Camera-type eye (tissue), 1 donor: ENCODE results near the gene GGTLC3. TPM values are rescaled to one million over a fixed set of nuclear protein-coding genes. Genes with fewer than 3 reads are reported as not detected.

Experiments
- total RNA-seq: library from RNA; depleted of rRNA; stranded (reverse); fragments of >200 nt; gene quantifications from one replicate; pipeline ENCODE4 v1.2.3, GENCODE V29; 2014

The GGTLC3 gene
- total RNA-seq: not detected

GRCh38 chr22:18518061-18518460 lies at the start of gene GGTLC3:
Gene GGTLC3, minus strand, starts transcription at chr22:18518161. Its CDS starts 264 bp downstream, at chr22:18517897.

GRCh38 chr22:18527752-18528596 lies 10.0 kb upstream of the GGTLC3 start, which contains the start of gene TMEM191B:
Gene TMEM191B, plus strand, starts transcription at chr22:18527802. Its CDS starts 179 bp downstream, at chr22:18527981.

Other genes starting within 250 kb of the GGTLC3 start
- gene TMEM191B, start 9.6 kb upstream of the GGTLC3 start, total RNA-seq: not detected
- 0.82 TPM for gene RIMBP3, start 93.8 kb upstream of the GGTLC3 start, total RNA-seq